Aorta (tissue), 5 donors: ENCODE data around the gene CNTF. TPM values are rescaled to one million over a fixed set of nuclear protein-coding genes. Genes with fewer than 3 reads are reported as not detected.

Experiments used
- ATAC-seq: fragments of 200-7000 bp; cut with Tn5 transposase; one replicate; pipeline ENCODE4 v1.9.1; 2022; ENCODE audit warnings: moderate library complexity; ENCODE audit not compliant: low FRiP score
- DNase-seq, 2 donors: peaks; one replicate each; pipeline ENCODE4 v3.0.0-alpha.2; 2020
- H3K27ac ChIP-seq, 2 donors: one replicate each; pipeline ENCODE4 v1.5.1; 2013; ENCODE audit warnings: low read length in 2 of 2, mild to moderate bottlenecking in 2 of 2, moderate library complexity in 2 of 2, control low read depth in 1 of 2, inconsistent platforms in 1 of 2, low read depth in 1 of 2
- H3K27me3 ChIP-seq, 2 donors: one replicate each; pipeline ENCODE4 v1.6.1; 2013; ENCODE audit warnings: control low read depth in 1 of 2, low read length in 1 of 2, mild to moderate bottlenecking in 1 of 2, moderate library complexity in 1 of 2; ENCODE audit not compliant: insufficient read depth in 2 of 2, control insufficient read depth in 1 of 2
- H3K36me3 ChIP-seq, 2 donors: one replicate each; pipeline ENCODE4 v1.6.1; 2013; ENCODE audit warnings: control low read depth in 1 of 2, low read length in 1 of 2, mild to moderate bottlenecking in 1 of 2; ENCODE audit not compliant: insufficient read depth in 2 of 2, control insufficient read depth in 1 of 2
- H3K4me1 ChIP-seq, 2 donors: one replicate each; pipeline ENCODE4 v1.6.1; 2013; ENCODE audit warnings: low read length in 2 of 2, control low read depth in 1 of 2, mild to moderate bottlenecking in 1 of 2, moderate library complexity in 1 of 2; ENCODE audit not compliant: insufficient read depth in 2 of 2, control insufficient read depth in 1 of 2
- H3K4me3 ChIP-seq, 2 donors: one replicate each; pipeline ENCODE4 v1.5.1; 2013; ENCODE audit warnings: low read length in 2 of 2, control low read depth in 1 of 2, mild to moderate bottlenecking in 1 of 2
- H3K9me3 ChIP-seq: one replicate; pipeline ENCODE4 v1.6.1; 2013; ENCODE audit warnings: mild to moderate bottlenecking, low read length; ENCODE audit not compliant: control insufficient read depth
- WGBS, 2 donors: extraction: QIAGEN DNeasy Blood & Tissue Kit; methylation state at CpG; one replicate each; pipeline ENCODE4 v1.1.7; 2013; 5-methylcytosine and 5-hydroxymethylcytosine counted together
- intact Hi-C, 2 donors: fragments of 100-400 bp; cut with DNase I; formaldehyde crosslinking; loops; one replicate each; pipeline versions ENCODE4 v1.14.2 to v1.15.0; 2022
- polyA plus RNA-seq, 2 donors: library from polyadenylated mRNA; stranded (reverse); fragments of 200-250 nt; gene quantifications; one replicate each; pipeline ENCODE4 v1.2.3, GENCODE V29; 2013
- total RNA-seq, 2 donors: library from RNA; stranded (reverse); fragmentation: NEBNext Ultra II Directional; extraction: Animal tissue kit (Norgen Biotek cat#: 25700); gene quantifications; one replicate each; pipeline ENCODE4 v1.2.1, GENCODE V29; 2021
- donor health status: healthy with polysubstance abuse.
- donor health status: Bipolar disorder and iron deficiency.
- donor health status: DM: no; HTN: no; CAD: no.
- donor health status: DM: no; HTN: no; CAD: no.
- donor health status: DM: yes; HTN: yes; CAD: no.

CNTF gene
- total and polyA plus RNA-seq, 4 donors, result 0.26 to 3.1 (median 1.6) TPM

GRCh38 chr11:58578136-58578634, 44.3 kb upstream of the CNTF start:
- ATAC-seq, result peak; percentile 92
- H3K27ac ChIP-seq, result peak overlapping the region; percentile 95 to 97
- no peaks in the 10 kb centered on the region for H3K9me3 ChIP-seq
- peak overlapping the region; percentile 67 to 85 for H3K4me3 ChIP-seq
- intact Hi-C loops, result loop anchor here (10.0 kb wide), 2 partner anchors 567 to 913 kb away; partner anchors contain the start of genes FAM111A (in 1 of the 2) and ZDHHC5 (in 1 of the 2)
- 0 to 1% methylated on average over 33 of the region's 33 CpGs for WGBS, 2 donors
- DNase-seq, result peak; percentile 97
- no peaks in the 10 kb centered on the region for H3K27me3 ChIP-seq
- peaks cover 4 to 16% of the 10 kb centered on the region in 2 donors for H3K4me1 ChIP-seq
- no peaks in the 10 kb centered on the region for H3K36me3 ChIP-seq

GRCh38 chr11:58578635-58579191, 43.8 kb upstream of the CNTF start, which contains the start of gene ZFP91:
TSS of gene ZFP91 (plus strand) at chr11:58579063. CDS start at chr11:58579282, 219 bp downstream.
- Histone ChIP-seq H3K27ac (peak within 1 kb of the TSS; percentile 97 to 100), H3K9me3 (no peaks in the 10 kb centered on the region), H3K27me3 (no peaks in the 10 kb centered on the region), H3K36me3 (no peaks in the 10 kb centered on the region), H3K4me1 (peaks cover 4 to 16% of the 10 kb centered on the region in 2 donors), H3K4me3 (peak within 1 kb of the TSS; percentile 97 to 98)
- ATAC-seq, result peak; percentile 95
- WGBS, 2 donors, result 0 to 1% methylated on average over 33 to 51 of the region's 51 CpGs
- intact Hi-C loops, result loop anchor here (10.0 kb wide), 2 partner anchors 566 to 914 kb away; partner anchors contain the start of genes FAM111A (in 1 of the 2) and ZDHHC5 (in 1 of the 2)
- peak; percentile 99 for DNase-seq

GRCh38 chr11:58579192-58580129, 43.0 kb upstream of the CNTF start:
- Histone ChIP-seq H3K36me3 (no peaks in the 10 kb centered on the region), H3K9me3 (no peaks in the 10 kb centered on the region)
- intact Hi-C loops, result loop anchor here (10.0 kb wide), 2 partner anchors 565 to 915 kb away; partner anchors contain the start of genes FAM111A (in 1 of the 2) and ZDHHC5 (in 1 of the 2)

GRCh38 chr11:58580311-58580710, 42.2 kb upstream of the CNTF start:
- H3K27ac ChIP-seq, result no peak overlapping the region
- intact Hi-C loops, result no loop called here
- ATAC-seq, result no peak

More at GRCh38 chr11:58579192-58580129, 43.0 kb upstream of the CNTF start:
- DNase-seq, result peak; percentile 96 to 98
- ATAC-seq, result peak; percentile 87
- 0 to 1% methylated on average over 60 to 78 of the region's 78 CpGs for WGBS, 2 donors
- Histone ChIP-seq H3K27ac (peak overlapping the region; percentile 97 to 100), H3K4me1 (peaks cover 4 to 16% of the 10 kb centered on the region in 2 donors), H3K27me3 (no peaks in the 10 kb centered on the region), H3K4me3 (peak overlapping the region; percentile 97 to 98)

GRCh38 chr11:58582437-58582836, 40.0 kb upstream of the CNTF start:
- WGBS, 2 donors, result 91 to 96% methylated on average over 1 of the region's 1 CpG
- no peak for ATAC-seq
- Histone ChIP-seq H3K4me3 (no peak overlapping the region), H3K27me3 (no peaks in the 10 kb centered on the region), H3K4me1 (no peaks in the 10 kb centered on the region), H3K36me3 (no peaks in the 10 kb centered on the region), H3K9me3 (no peaks in the 10 kb centered on the region), H3K27ac (no peak overlapping the region)
- intact Hi-C loops, result no loop called here
- DNase-seq, result no peak

More at GRCh38 chr11:58580311-58580710, 42.2 kb upstream of the CNTF start:
- Histone ChIP-seq H3K9me3 (no peaks in the 10 kb centered on the region), H3K4me3 (peak overlapping the region; percentile 97 to 98), H3K27me3 (no peaks in the 10 kb centered on the region), H3K4me1 (peaks cover 3 to 10% of the 10 kb centered on the region in 2 donors), H3K36me3 (no peaks in the 10 kb centered on the region)
- WGBS, 2 donors, result 9% methylated on average over 2 of the region's 2 CpGs
- DNase-seq, result no peak

- H3K9me3 ChIP-seq, result no peaks in the 10 kb centered on the region
- no peaks in the 10 kb centered on the region for H3K4me1 ChIP-seq
- 89 to 90% methylated on average over 2 of the region's 2 CpGs for WGBS, 2 donors
- intact Hi-C loops, result no loop called here
- DNase-seq (no peak), ATAC-seq (no peak)
- no peak overlapping the region for H3K27ac ChIP-seq
- no peak overlapping the region for H3K4me3 ChIP-seq
- no peaks in the 10 kb centered on the region for H3K36me3 ChIP-seq
- no peaks in the 10 kb centered on the region for H3K27me3 ChIP-seq
These were observed 35.5 kb upstream of the CNTF start for GRCh38 chr11:58586998-58587397.

GRCh38 chr11:58591659-58592058, 30.8 kb upstream of the CNTF start:
- no peaks in the 10 kb centered on the region for H3K4me1 ChIP-seq
- ATAC-seq, result no peak
- no peak overlapping the region for H3K27ac ChIP-seq
- H3K27me3 ChIP-seq, result no peaks in the 10 kb centered on the region
- WGBS, 2 donors, result 96 to 97% methylated on average over 3 of the region's 3 CpGs
- H3K36me3 ChIP-seq, result no peaks in the 10 kb centered on the region
- no peaks in the 10 kb centered on the region for H3K9me3 ChIP-seq
- no peak overlapping the region for H3K4me3 ChIP-seq
- no peak for DNase-seq
- intact Hi-C loops, result no loop called here

GRCh38 chr11:58592760-58593472, 29.5 kb upstream of the CNTF start:
- intact Hi-C loops, result no loop called here
- no peaks in the 10 kb centered on the region for H3K9me3 ChIP-seq
- no peak for DNase-seq
- no peak overlapping the region for H3K27ac ChIP-seq
- H3K36me3 ChIP-seq, result no peaks in the 10 kb centered on the region
- H3K4me1 ChIP-seq, result no peaks in the 10 kb centered on the region
- H3K27me3 ChIP-seq, result no peaks in the 10 kb centered on the region
- H3K4me3 ChIP-seq, result no peak overlapping the region
- WGBS, 2 donors, result 86 to 91% methylated on average over 5 of the region's 5 CpGs
- ATAC-seq, result no peak
